HG03575 (cell line): Measurements from ENCODE around the gene MICALL2.

Experiments used
- ATAC-seq: cut with Tn5 transposase; IDR thresholded peaks from one replicate; pipeline ENCODE4 v1.9.1; 2021; ENCODE audit not compliant: unreplicated experiment, insufficient number of reproducible peaks, low FRiP score; ENCODE audit errors: extremely low read depth

The MICALL2 gene

DNA sequence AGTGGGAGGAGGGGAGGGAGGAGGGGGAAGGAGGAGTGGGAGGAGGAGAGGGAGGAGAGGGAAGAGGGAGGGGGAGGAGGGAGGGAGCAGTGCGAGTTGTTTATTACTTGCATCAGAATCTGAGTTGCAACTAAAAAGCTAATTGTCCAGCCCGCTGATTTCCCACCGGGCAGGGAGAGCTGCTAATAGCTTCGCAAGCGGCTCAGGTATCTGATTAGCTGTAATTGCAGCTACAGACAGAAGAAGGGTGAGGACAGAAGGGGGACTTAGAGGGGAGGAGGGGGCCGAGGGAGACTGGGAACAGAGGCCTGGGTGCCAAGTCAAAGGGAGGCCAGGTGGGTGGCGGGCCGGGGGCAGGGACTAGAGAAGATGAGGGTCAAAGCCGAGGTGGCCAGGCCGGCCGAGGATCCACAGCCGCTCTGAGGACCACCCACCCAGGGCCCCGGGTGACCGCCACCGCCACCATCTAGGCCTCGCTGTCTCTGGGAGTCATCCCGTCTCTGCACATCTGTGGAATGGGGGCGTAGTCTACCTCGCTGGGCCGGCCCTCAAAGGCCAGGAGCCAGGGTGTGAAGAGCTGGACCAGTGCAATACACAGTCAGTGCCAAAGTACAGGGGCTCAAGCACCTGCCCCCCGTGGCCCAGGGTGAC lies 54.2 kb downstream of the MICALL2 start:
- ATAC-seq = no peak

DNA sequence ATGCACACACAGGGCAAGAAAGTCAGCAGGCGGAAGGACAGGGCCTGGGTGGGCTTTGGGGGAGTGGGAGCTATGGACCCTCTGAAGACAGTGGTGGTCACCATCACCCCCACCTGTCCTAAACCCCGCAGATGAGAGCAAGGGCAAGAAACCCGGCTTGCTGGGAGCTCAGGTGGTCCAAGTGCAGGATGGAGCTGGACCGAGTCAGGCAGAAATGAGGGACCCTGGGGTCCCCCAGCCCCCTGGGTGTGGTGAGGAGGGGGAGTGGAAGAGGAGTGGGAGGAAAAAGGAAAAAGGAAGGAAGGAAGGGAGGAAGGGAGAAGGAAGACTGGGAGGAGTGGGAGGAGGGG lies 54.8 kb downstream of the MICALL2 start:
- no peak for ATAC-seq

DNA sequence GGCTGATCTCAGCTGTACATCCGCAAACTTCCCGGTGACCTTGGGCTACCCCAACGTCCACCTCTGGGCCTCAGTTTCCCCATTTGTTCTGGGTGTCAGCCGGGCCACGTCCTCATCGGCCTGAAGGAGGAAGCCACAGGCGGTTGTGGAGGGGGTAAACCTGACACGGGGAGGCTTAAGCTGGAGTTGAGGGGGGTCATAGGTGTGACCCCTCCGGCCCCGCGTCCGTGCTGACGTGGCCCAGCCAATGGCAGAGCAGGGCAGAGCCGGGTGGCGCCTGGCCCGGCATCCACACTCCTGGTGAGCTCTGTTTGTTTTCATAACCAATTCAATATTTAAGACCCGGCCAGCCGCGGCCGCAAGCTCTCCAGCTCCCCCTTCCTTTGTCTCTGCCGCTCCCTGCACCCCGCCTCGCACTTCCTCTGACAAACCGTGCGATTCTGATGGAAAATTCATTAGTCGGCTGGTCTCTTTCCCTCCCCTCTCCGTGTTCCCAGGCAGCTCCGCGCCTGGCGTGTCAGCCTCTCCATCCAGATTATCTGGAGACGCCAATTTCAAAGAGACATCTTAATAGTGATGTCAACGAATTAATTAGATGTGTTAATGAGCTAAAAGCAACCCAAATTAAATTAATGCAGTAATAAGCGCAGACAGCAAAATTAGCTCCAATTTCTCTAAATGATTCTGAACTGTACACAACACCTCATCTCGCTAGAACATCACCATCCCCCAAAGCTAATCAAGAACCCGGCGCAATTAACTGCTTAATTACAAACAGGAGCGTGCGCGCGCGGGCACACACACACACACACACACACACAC lies 55.4 kb downstream of the MICALL2 start:
- no peak for ATAC-seq

DNA sequence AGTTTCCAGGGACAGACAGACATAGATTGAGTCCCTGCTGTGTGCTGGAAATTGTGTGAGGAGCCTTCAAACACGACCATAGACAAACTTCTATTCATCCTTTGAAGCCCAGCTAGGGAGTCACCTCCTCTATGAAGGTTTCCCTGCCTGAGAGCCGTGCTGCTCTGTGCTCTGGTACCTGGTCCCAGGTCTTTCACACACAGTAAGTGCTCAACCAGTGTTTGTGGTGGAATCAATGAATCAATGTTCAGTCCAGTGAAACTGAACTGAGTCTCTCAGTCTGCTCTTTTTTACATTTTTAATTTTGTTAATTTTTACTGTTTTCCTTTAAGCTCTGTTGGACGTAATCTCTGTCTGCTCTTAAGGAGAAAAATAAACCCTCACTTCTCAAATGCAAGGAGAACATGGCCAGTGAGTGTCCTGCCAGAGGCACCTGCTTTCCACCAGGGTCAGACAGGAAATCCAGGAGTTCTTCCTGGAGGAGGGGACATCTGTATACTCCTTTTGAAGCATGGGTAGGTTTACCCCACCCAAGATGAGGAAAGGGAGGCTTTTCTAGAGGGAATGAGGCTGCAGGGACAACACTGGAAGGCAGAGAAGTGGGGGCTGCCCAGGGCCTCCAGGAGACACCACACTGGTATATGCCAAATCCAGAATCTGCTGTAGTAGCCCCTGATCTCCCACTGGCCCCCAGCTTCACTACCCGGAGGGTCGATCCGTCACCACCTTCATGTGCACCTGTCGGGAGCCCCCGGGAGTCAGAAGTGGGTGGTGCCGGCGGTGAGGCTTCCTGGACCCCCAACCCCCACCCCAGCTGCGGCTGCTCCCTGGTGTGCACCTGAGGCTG lies 56.3 kb downstream of the MICALL2 start:
- no peak for ATAC-seq

DNA sequence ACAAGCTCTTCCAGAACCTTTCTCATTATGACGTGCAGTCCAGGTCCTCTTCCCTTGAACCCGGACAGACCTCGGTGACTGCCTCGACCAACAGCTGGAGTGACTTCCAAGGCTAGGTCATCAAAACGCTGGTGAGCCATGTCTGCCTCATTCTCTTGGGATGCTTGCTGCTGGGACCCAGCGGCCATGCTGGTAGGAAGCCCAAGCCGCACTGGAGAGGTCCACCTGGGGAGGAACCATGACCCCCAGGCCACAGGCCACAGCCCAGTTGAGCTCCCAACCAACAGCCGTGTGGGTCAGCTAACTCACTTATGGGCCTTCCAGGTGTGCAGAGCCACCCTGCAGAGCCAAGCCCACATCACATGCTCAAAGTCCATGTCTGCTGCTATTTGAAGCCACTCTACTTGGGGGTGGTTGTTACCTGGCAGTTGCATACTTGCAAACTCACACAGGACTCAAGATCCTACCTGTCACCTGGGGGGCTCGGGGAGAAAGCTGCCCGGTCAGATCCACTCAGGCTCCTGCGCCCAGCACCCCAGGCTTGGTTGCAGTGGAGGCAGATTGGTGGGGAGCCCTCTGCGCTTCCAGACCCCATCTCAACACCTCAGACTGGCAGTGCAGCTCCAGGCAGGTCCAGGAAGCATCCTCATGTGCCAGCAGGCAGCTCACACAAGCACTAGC lies 57.0 kb downstream of the MICALL2 start:
- ATAC-seq = no peak

DNA sequence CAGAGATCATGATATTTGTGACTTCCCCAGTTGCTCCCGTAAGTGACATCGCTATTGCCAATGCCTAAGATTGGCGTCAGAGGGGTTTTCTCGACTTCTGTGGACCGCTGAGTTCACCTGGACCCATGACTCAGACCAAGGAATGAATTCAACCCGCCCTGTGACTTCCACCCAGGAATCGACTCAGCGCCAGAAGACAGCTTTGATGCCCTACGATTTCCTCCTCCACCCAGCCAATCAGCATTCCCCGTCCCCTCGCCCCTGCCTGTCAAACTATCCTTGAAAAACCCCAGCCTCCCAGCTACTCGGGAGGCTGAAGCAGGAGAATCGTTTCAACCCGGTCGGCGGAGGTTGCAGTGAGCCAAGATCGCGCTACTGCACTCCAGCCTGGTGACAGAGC lies 58.3 kb downstream of the MICALL2 start:
- no peak for ATAC-seq

DNA sequence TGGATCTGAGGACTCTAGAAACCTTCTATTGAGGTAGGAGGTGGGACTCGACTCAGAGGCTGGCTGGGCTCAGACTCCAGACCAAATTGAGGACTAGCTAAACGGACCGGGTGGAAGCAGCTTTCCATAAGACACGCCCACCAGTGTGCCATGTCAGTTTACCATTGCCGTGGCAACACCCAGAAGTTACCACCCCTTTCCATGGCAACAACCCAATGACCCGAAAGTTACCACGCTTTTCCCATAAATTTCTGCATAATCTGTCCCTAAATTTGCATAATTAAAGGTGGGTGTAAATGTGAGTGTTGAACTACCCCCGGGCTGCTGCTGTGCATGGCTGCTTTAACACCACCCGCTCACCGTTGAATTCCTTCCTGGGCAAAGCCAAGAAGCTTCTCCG lies 58.9 kb downstream of the MICALL2 start:
- no peak for ATAC-seq

DNA sequence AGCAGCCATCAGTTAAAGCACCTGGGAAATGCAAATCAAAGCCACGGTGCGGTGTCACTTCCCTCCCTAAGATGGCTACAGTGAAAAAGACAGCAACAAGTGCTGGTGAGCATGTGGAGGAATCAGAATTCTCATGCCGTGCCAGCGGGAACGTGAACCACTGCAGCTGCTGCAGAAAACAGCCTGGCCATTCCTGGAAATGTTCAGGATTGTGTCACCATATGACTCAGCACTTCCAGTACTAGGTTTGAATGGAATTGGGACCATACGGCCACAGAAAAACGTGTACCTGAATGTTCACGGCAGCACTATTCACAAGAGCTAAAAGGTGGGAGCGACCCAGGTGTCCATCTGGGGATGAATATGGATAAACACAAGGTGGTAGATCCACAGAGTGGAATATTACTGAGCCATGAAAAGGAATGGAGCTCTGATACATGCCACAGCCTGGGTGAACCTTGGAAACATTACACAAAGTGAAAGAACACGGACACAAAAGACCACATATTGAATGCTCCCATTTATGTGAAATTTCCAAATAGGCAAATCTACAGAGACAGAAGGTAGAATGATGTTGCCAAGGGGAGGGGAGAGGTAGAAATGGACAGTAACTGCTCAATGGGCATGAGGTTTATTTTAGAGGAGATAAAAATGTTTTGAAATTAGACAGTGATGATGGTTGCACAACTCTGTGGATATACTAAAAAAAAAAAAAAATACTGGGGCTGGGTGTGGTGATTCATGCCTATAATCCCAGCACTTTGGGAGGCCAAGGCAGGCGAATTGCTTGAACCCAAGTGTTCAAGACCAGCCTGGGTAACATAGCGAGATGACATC lies 61.6 kb downstream of the MICALL2 start:
- no peak for ATAC-seq

DNA sequence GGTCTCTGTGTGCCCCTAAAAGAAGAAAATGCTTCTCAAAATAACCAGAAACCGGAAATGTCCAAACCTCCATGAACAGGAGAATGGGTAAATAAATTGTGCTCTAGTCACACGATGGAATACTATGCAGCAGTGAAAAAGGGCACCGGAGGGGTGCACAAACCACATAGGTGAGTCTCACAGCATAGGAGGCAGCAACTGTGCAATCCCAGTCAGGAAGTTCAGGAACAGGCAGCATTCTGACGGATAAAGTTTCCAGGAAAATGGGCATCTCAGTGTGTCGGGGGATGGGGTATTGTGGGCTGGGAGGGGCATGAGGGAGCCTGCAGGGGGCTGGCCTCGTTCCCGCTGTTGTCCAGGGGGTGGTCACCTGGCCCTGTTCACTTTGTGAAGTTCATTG lies 63.1 kb downstream of the MICALL2 start:
- ATAC-seq = no peak

DNA sequence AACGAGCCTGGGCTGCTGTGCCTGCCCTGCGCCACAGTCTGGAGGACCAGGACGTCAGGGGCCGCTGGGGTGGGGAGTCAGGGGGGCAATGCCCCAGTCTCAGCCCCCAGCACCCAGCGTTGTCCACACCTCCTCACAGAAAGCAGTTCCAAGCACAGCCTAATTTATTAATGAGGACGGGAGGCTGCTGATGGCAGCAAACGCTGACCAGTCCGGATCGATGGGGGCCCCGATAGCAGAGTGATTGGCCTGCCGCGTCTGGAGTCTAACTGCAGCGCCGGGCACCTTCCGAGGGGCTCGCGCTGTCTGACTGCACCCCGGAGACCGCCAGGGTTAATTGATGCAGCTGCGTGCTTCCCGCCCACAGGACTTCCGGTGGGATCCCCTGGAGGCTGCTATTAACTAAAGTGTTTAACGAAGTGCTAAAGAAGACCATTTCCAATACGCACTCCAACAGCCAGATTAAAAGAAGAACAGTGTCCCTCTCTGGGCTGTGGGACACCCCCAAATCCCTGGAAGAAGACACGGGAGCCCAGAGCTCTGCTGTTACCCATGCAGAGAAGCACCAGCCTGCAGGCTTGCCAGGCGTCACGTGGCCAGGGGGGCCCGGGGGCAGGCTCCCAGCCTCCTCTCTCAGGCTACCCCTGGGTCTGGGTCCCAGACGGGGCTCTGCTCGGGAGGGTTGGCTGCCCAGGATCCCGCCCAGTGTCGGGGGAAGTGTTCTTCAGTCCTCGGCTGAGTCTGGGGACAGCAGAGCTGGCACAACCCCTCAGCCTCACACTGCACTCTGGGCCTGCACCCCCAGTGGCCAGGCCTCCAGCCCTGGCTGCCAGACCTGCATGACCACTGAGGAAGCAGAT lies 63.8 kb downstream of the MICALL2 start:
- no peak for ATAC-seq

DNA sequence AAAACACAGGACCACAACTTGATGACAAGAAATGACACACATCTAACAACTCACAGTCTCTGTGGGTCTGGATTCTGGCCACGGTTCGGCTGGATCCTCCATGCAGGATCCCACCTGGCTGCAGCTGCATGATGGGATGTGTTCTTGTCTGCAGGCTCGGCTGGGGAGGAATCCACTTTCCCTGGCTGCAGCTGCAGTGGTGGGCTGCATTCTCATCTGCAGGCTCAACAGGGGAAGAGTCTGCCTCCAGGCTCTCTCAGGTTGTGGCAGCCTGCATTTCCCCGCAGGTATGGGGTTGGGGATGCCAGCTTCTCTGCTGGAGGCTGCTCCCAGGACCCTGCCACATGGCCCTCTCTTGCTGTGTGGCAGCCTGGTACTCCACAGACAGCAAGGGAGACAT lies 64.9 kb downstream of the MICALL2 start:
- ATAC-seq = no peak

DNA sequence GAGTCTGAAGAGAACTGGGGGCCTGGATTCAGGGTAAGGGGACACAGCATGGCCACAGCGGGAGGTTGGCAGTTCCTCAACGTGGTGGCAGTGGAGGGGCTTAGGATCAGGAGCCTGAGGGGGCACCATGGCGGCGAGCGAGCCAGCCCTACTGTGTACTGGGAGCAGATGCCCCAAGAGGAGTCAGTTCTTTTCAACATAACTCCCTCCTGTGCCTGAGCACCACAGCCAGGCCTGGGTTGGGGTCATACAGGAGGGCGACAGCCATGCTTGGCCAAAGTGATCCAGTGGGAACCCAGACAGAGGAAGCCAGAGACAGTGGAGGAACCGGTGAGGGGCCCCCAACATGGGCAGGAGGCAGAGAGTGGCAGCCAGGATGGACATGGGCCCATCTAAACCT lies 65.8 kb downstream of the MICALL2 start:
- ATAC-seq = no peak

DNA sequence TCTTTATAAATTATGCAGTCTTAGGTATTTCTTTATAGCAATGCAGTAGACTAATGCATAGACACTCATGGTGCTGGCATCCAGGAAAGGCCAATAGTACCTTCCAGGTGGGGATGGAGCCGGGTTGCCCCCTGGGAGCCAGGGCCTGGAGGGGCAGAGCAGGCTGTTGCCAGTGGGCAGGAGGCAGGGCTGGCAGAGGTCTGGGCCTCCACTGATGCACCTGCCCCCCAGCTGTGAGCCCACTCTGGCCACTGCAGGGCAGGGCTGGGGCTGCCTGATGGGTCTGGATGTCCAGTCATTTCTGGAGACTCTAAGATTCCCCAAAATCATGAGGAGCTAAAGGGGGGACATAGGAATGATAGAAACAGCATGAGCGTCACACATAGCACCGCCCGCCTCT lies 66.7 kb downstream of the MICALL2 start:
- no peak for ATAC-seq

DNA sequence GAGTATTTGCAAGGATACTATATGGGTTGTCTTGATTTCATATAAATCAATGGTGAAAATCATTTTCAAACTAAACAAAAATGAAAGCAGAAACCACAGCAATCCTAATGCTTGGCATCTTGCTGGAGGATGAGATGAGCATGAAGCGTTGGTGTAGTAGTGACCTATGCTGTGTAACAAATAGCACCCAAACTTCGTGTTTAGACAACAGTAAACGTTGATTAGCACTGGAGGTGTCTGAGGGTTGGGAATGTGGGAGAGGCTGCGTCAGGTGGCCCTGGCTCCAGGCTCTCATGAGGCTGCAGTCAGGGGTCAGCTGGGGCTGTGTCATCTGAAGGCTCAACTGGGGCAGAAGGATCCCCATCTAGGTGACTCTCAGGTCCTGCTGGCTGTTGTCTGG lies 67.8 kb downstream of the MICALL2 start:
- ATAC-seq = no peak

DNA sequence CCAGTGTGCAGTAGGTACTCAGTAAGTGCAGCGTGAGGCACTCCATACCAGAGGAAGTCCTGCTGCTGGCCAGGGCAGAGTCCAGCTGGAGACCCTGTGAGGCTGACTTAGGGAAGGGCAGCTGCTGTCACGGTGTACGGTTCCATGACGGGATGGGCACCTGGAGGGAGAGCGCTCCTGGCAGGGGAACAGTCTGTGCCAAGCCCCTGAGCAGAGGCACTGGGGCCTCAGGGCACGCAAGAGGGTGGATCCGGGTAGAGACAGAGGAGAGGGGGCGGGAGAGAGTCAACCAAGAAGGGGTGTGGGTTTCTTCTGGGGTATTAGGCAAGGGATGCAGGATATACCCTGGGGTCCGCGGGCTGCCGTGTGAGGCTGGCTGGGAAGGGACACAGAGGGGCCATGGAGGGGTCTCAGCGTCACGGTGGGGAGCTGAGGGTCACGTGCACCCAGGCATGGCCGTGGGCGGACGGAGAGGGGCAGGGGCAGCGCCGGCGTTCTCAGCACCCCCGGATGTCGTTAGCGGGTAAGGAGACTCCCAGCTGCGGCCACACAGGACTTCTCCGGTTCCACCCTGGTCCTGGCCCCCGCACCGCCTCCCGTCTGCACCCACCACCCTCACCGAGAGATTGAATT lies 70.5 kb downstream of the MICALL2 start:
- ATAC-seq = no peak

DNA sequence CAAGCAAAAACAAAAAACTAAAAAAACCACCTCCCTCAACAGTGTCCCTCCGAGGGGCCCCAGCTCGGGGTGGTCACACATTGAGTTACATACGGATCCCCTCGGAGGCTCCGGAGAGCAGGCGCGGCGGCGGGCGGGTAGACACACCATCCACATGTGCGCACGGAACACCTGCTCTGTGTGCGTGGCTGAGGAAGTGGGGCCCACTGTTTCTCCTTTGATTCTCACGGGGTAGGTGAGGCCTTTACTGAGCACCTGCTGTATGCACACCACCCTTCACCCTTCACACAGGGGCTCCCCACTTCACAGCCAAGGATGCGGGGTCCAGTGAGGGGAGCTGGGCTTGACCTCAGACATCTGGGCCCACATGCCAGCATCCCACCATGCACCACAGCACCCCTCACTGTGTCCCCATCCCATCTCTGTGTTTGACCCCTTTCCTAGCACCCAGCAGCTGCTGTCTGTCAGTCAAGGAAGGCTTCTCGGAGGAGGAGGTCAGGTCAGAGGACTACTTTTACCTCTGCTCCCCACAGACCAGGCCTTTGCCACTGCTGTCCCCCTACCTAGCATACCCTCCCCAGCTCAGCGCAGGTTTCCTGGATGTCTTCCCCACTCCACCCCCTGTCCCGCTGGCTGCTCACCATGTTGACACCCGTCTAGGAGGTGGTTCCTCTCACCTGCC lies 71.1 kb downstream of the MICALL2 start:
- no peak for ATAC-seq

DNA sequence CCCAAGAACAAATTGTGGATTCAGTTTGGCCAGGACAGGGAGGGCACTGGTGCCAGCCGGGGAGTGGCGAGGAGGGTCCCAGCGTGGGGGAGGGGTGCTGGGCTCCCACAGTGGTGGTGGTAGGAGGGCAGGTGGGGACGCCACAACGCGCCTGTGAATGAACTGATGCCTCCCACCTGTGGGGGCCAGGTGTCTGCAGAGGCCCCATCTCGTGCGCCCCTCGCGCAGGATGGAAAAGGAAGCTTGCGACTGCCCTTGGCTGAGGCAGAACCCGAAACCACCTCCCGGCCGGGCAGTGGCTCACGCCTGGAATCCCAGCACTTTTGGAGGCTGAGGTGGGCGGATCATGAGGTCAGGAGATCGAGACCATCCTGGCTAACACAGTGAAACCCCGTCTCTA lies 72.0 kb downstream of the MICALL2 start:
- ATAC-seq = no peak
